ENCODE data around the gene STRN3. TPM values are rescaled to one million over a fixed set of nuclear protein-coding genes. Genes with fewer than 3 reads are reported as not detected.
A peak's percentile ranks its signal among the peaks of the same experiment; 100 is the strongest.

STRN3 gene
- total RNA-seq, 1 experiment from 2014 or later: 44.2 TPM

DNA sequence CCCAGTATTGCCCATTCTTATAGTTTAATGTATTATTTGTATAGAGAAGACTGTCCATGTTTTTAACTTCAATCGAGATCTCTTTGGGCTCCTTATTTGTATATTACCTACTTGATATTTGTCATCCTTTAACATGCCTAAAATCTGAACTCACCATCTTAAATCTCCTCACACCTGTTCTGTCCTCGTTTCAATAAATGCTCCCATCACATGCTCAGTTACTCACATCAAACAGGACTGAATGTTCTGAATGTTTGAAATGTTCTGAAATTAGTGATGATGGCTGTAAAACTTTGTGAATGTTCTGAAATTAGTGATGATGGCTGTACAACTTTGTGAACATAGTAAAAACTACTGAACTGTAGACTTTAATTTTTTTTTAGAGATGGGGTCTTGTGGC, 117.4 kb downstream of the STRN3 start:
- H3K27ac ChIP-seq (ENCODE audit: low read depth, low read length, poor library complexity, severe bottlenecking): no peak overlapping the region
- H3K9me3 ChIP-seq (ENCODE audit: low read depth, low read length, poor library complexity, severe bottlenecking): no peaks in the 10 kb centered on the region
- no peaks in the 10 kb centered on the region for H3K27me3 ChIP-seq (replicated peaks; ENCODE audit: insufficient read depth, low read depth, low read length, poor library complexity)
- TF ChIP-seq, protein P1, sequence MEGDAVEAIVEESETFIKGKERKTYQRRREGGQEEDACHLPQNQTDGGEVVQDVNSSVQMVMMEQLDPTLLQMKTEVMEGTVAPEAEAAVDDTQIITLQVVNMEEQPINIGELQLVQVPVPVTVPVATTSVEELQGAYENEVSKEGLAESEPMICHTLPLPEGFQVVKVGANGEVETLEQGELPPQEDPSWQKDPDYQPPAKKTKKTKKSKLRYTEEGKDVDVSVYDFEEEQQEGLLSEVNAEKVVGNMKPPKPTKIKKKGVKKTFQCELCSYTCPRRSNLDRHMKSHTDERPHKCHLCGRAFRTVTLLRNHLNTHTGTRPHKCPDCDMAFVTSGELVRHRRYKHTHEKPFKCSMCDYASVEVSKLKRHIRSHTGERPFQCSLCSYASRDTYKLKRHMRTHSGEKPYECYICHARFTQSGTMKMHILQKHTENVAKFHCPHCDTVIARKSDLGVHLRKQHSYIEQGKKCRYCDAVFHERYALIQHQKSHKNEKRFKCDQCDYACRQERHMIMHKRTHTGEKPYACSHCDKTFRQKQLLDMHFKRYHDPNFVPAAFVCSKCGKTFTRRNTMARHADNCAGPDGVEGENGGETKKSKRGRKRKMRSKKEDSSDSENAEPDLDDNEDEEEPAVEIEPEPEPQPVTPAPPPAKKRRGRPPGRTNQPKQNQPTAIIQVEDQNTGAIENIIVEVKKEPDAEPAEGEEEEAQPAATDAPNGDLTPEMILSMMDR (conservative IDR thresholded peaks at IDR 0.05; ENCODE audit: low read depth, low read length): no peak
- no peak for TF ChIP-seq EZH2 (IDR thresholded peaks at IDR 0.05; ENCODE audit: borderline replicate concordance, low read depth, low read length, poor library complexity, severe bottlenecking)
- no peak overlapping the region for H3K4me3 ChIP-seq (ENCODE audit: low read depth, low read length, poor library complexity, severe bottlenecking)
- intact Hi-C loops (cut with micrococcal nuclease; ENCODE audit: unreplicated experiment): no loop called here
- peaks cover 42% of the 10 kb centered on the region for H3K36me3 ChIP-seq (ENCODE audit: insufficient read depth, low read length, poor library complexity, severe bottlenecking)
- ChIA-PET CTCF (no interaction called here), POLR2A (ENCODE audit: low non-redundant PET) (no interaction called here)
- H3K4me1 ChIP-seq (ENCODE audit: insufficient read depth, low read length, poor library complexity, severe bottlenecking): peaks cover 15% of the 10 kb centered on the region
- BruUV-seq (replicated peaks): no TSS peak
- no peak for DNase-seq (ENCODE audit: low spot score)

DNA sequence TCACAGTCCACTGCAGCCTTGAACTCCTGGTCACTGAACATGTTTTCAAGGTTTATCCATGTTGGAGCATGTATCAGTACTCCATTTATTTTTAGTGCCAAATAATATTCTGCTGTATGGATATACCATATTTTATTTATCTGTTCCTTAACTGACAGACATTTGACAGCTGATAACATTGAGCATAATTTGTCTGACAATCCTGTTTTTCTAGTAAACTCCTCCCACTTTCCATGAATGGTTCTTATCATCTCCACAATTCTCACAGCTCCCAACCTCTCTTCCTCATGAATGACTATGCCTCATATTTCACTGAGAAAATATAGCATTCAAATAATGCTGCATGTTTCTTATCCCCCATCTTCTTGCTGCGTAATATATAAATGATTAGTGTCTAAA, 118.5 kb downstream of the STRN3 start:
- intact Hi-C loops (cut with micrococcal nuclease; ENCODE audit: unreplicated experiment): no loop called here
- DNase-seq (ENCODE audit: low spot score): no peak
- Histone ChIP-seq H3K4me3 (ENCODE audit: low read depth, low read length, poor library complexity, severe bottlenecking) (no peak overlapping the region), H3K4me1 (ENCODE audit: insufficient read depth, low read length, poor library complexity, severe bottlenecking) (peaks cover 3% of the 10 kb centered on the region), H3K27me3 (replicated peaks; ENCODE audit: insufficient read depth, low read depth, low read length, poor library complexity) (no peaks in the 10 kb centered on the region), H3K9me3 (ENCODE audit: low read depth, low read length, poor library complexity, severe bottlenecking) (no peaks in the 10 kb centered on the region), H3K27ac (ENCODE audit: low read depth, low read length, poor library complexity, severe bottlenecking) (no peak overlapping the region), H3K36me3 (ENCODE audit: insufficient read depth, low read length, poor library complexity, severe bottlenecking) (peaks cover 46% of the 10 kb centered on the region)
- no TSS peak for BruUV-seq (replicated peaks)
- POLR2A ChIA-PET (ENCODE audit: low non-redundant PET): no interaction called here
- TF ChIP-seq, protein P1 (conservative IDR thresholded peaks at IDR 0.05; ENCODE audit: low read depth, low read length): no peak
- CTCF ChIA-PET: no interaction called here

DNA sequence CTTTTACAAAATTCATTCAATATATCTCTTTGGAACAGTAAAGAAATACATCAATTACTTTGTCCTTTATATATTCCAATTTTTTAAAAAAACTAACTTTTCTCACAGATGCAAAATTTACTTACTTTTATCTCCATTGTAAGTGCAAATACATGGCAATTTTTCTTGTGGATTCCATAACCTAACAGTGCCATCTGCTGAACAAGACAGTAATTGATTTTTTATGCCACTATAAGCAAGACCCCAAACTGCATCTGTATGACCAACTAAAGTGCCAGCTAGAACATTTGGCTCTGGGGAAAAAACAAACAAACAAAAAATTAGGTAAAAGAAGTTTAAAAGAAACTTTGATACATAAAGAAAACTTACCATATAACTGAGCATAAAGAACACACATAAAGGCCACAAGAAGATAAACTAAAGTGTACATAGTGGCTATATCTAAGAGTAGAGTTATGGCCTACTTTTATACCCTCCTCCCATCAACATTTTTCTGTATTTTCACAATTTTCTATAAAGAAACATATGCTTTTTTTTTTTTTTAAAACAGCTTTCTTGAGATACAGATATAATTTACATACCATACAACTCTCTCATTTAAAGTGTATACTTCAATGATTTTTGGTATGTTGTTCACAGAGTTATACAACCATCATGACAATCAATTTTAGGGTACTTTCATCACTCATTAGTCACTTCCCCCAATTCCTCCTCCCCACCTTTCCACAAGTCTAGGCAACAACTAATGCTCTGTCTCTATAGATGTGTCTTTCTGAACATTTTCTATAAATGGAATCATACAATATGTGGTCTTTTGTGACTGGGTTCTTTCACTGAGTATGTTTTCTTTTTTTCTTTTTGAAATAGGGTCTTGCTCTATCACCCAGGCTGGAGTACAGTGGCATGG, 119.2 kb downstream of the STRN3 start:
- Histone ChIP-seq H3K4me3 (ENCODE audit: low read depth, low read length, poor library complexity, severe bottlenecking) (no peak overlapping the region), H3K27ac (ENCODE audit: low read depth, low read length, poor library complexity, severe bottlenecking) (no peak overlapping the region), H3K9me3 (ENCODE audit: low read depth, low read length, poor library complexity, severe bottlenecking) (no peaks in the 10 kb centered on the region), H3K27me3 (replicated peaks; ENCODE audit: insufficient read depth, low read depth, low read length, poor library complexity) (no peaks in the 10 kb centered on the region), H3K4me1 (ENCODE audit: insufficient read depth, low read length, poor library complexity, severe bottlenecking) (no peaks in the 10 kb centered on the region), H3K36me3 (ENCODE audit: insufficient read depth, low read length, poor library complexity, severe bottlenecking) (peaks cover 47% of the 10 kb centered on the region)
- BruUV-seq (replicated peaks): no TSS peak
- CTCF ChIA-PET: no interaction called here
- POLR2A ChIA-PET (ENCODE audit: low non-redundant PET): no interaction called here
- intact Hi-C loops (cut with micrococcal nuclease; ENCODE audit: unreplicated experiment): loop anchor here (1.0 kb wide), 1 partner anchor 251 kb away; no protein-coding TSS in a partner anchor
- DNase-seq (ENCODE audit: low spot score): peak; percentile 40
- TF ChIP-seq EZH2 (IDR thresholded peaks at IDR 0.05; ENCODE audit: borderline replicate concordance, low read depth, low read length, poor library complexity, severe bottlenecking): no peak
- TF ChIP-seq, protein P1 (conservative IDR thresholded peaks at IDR 0.05; ENCODE audit: low read depth, low read length): peak; percentile 61
